Gastroesophageal sphincter (tissue), 3 donors: ENCODE measurements around the gene LZTS2.

Source experiments
- EP300 ChIP-seq: sonication (generic); formaldehyde crosslinking; IDR thresholded peaks from one replicate; pipeline ENCODE4 v1.6.1; 2017; ENCODE audit warnings: antibody characterized with exemption, mild to moderate bottlenecking
- POLR2A ChIP-seq, 2 donors: fragments of 450-650 bp; IDR thresholded peaks; one replicate each; pipeline ENCODE4 v1.6.1; 2017; ENCODE audit warnings: antibody characterized with exemption in 2 of 2, mild to moderate bottlenecking in 2 of 2, moderate library complexity in 1 of 2
- POLR2AphosphoS5 ChIP-seq: sonication (generic); formaldehyde crosslinking; IDR thresholded peaks from one replicate; pipeline ENCODE4 v1.6.1; 2017; ENCODE audit warnings: antibody characterized with exemption
- TF ChIP-seq, protein P1 (sequence below), 4 experiments: fragments of 200-600 bp in 2 of 4; fragments of 450-650 bp in 2 of 4; sonication (generic) in 1 of 4; IDR thresholded peaks; one replicate each; pipeline ENCODE4 v1.5.1; 2017 to 2019; ENCODE audit warnings: antibody characterized with exemption in 4 of 4, mild to moderate bottlenecking in 2 of 4, moderate library complexity in 2 of 4

GRCh38 chr10:100972904-100973535 is 26.6 kb upstream of the LZTS2 start:
- TF ChIP-seq POLR2A (IDR thresholded peaks at IDR 0.05): no peak
- TF ChIP-seq, protein P1, sequence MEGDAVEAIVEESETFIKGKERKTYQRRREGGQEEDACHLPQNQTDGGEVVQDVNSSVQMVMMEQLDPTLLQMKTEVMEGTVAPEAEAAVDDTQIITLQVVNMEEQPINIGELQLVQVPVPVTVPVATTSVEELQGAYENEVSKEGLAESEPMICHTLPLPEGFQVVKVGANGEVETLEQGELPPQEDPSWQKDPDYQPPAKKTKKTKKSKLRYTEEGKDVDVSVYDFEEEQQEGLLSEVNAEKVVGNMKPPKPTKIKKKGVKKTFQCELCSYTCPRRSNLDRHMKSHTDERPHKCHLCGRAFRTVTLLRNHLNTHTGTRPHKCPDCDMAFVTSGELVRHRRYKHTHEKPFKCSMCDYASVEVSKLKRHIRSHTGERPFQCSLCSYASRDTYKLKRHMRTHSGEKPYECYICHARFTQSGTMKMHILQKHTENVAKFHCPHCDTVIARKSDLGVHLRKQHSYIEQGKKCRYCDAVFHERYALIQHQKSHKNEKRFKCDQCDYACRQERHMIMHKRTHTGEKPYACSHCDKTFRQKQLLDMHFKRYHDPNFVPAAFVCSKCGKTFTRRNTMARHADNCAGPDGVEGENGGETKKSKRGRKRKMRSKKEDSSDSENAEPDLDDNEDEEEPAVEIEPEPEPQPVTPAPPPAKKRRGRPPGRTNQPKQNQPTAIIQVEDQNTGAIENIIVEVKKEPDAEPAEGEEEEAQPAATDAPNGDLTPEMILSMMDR (IDR thresholded peaks at IDR 0.05): no peak
- no peak for TF ChIP-seq POLR2AphosphoS5
- TF ChIP-seq EP300: no peak
